T-cell (primary cell): Measurements from ENCODE around the gene COX7A2. TPM values are rescaled to one million over a fixed set of nuclear protein-coding genes. Genes with fewer than 3 reads are reported as not detected.

Experiments used
- ATAC-seq, 4 experiments: fragments of 200-7000 bp in 3 of 4; fragments of 150-1000 bp in 1 of 4; cut with Tn5 transposase; replicated peaks in 1 of 4; 1 replicate in 3 of 4; 2 replicates in 1 of 4; pipeline ENCODE4 v1.10.0; 2021; ENCODE audit warnings: moderate library complexity in 3 of 4, mild to moderate bottlenecking in 2 of 4, moderate number of reproducible peaks in 1 of 4
- CTCF ChIA-PET, 2 donors: fragments of 300-600 bp; sonication (Branson Sonifier 250); formaldehyde crosslinking; loops; one replicate each; lab custom pipeline; 2022; ENCODE audit warnings: antibody characterized with exemption in 2 of 2; lab: Charles Lee
- POLR2A ChIA-PET, 2 donors: fragments of 300-600 bp; sonication (Branson Sonifier 250); formaldehyde crosslinking; loops; one replicate each; lab custom pipeline; 2022; ENCODE audit warnings: antibody characterized with exemption in 2 of 2; lab: Charles Lee
- DNase-seq, 35 experiments: peaks; one replicate each; pipeline versions ENCODE4 v3.0.0 to v3.0.0-alpha.2; 2013 to 2023
- H3K27ac ChIP-seq: one replicate; pipeline ENCODE4 v1.5.1; 2013; ENCODE audit warnings: low read length
- H3K27me3 ChIP-seq, 2 experiments: replicated peaks in 1 of 2; 1 replicate in 1 of 2; 2 replicates in 1 of 2; pipeline versions ENCODE4 v1.6.1 to v1.7.0; 2013; ENCODE audit warnings: low read length in 1 of 2, mixed read lengths in 1 of 2; ENCODE audit not compliant: control insufficient read depth in 2 of 2, insufficient read depth in 2 of 2; ENCODE audit errors: extremely low read depth in 1 of 2
- H3K36me3 ChIP-seq, 2 donors: 1 replicate in 1 of 2; 2 replicates in 1 of 2; pipeline versions ENCODE4 v1.6.1 to v1.7.0; 2013; ENCODE audit warnings: low read length in 1 of 2; ENCODE audit not compliant: control insufficient read depth in 2 of 2, insufficient read depth in 1 of 2; ENCODE audit errors: extremely low read depth in 1 of 2
- H3K4me1 ChIP-seq, 2 experiments: 1 replicate in 1 of 2; 2 replicates in 1 of 2; pipeline versions ENCODE4 v1.6.1 to v1.7.0; 2013; ENCODE audit warnings: low read length in 2 of 2, mixed read lengths in 1 of 2; ENCODE audit not compliant: insufficient read depth in 2 of 2, control insufficient read depth in 1 of 2; ENCODE audit errors: extremely low read depth in 1 of 2
- H3K4me3 ChIP-seq, 2 donors: 1 replicate in 1 of 2; 2 replicates in 1 of 2; pipeline versions ENCODE4 v1.5.1 to v1.7.0; 2013; ENCODE audit warnings: mild to moderate bottlenecking in 2 of 2, low read length in 1 of 2, moderate library complexity in 1 of 2; ENCODE audit not compliant: control insufficient read depth in 1 of 2; ENCODE audit errors: extremely low read depth in 1 of 2
- H3K9me3 ChIP-seq: 2 replicates; pipeline ENCODE4 v1.7.0; 2013
- H3K27ac Mint-ChIP-seq, 2 donors: one replicate each; pipeline ENCODE4 v1.8.0; 2020 to 2021; ENCODE audit warnings: mild to moderate bottlenecking in 2 of 2, mixed read lengths in 2 of 2
- H3K27me3 Mint-ChIP-seq, 2 donors: one replicate each; pipeline ENCODE4 v1.8.0; 2021 to 2022; ENCODE audit warnings: mixed read lengths in 2 of 2
- H3K36me3 Mint-ChIP-seq: one replicate; pipeline ENCODE4 v1.8.0; 2021; ENCODE audit warnings: mixed read lengths
- H3K4me1 Mint-ChIP-seq, 3 donors: one replicate each; pipeline ENCODE4 v1.8.0; 2020 to 2022; ENCODE audit warnings: mixed read lengths in 3 of 3, mild to moderate bottlenecking in 1 of 3
- H3K4me3 Mint-ChIP-seq, 3 donors: one replicate each; pipeline ENCODE4 v1.8.0; 2020 to 2022; ENCODE audit warnings: mild to moderate bottlenecking in 3 of 3, mixed read lengths in 3 of 3, moderate library complexity in 3 of 3
- H3K9me3 Mint-ChIP-seq, 3 donors: one replicate each; pipeline ENCODE4 v1.8.0; 2020 to 2022; ENCODE audit warnings: mixed read lengths in 3 of 3
- WGBS: methylation state at CpG from one replicate; pipeline ENCODE4 v1.1.5; 2013; ENCODE audit warnings: missing lambda C conversion rate; ENCODE audit not compliant: insufficient coverage; 5-methylcytosine and 5-hydroxymethylcytosine counted together
- total RNA-seq, 35 experiments: library from RNA in 6 of 35; stranded (reverse) in 6 of 35; fragments of 120-200 nt in 1 of 35; gene quantifications; one replicate each; pipeline versions ENCODE4 v1.2.1 to v1.2.4 and lab custom pipeline; 2013 to 2026

COX7A2 gene
- total RNA-seq, 5 donors from 2014 or later (not counting 1 experiment from before 2014, with no cell fraction given) = 195 to 213 (median 198) TPM

DNA sequence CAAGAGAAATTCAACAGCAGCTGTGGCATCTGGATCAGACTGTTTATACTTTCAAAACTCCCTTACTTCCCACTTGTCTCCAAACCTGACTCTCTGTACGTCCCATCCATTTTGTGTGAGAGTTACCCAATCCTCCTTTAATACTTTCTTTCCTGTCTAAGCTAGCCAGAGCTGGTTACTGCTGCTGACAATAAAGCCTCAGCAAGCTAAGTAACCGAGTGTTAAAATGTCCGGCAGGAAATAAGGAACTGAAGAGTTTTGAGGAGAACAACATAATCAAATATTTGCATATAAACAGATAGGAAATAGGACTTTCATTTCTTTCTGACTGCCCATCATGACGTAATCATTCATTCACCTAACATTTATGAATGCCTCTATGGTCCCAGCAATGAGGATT, 29.4 kb upstream of the COX7A2 start:
- H3K27ac Mint-ChIP-seq = no peak overlapping the region

DNA sequence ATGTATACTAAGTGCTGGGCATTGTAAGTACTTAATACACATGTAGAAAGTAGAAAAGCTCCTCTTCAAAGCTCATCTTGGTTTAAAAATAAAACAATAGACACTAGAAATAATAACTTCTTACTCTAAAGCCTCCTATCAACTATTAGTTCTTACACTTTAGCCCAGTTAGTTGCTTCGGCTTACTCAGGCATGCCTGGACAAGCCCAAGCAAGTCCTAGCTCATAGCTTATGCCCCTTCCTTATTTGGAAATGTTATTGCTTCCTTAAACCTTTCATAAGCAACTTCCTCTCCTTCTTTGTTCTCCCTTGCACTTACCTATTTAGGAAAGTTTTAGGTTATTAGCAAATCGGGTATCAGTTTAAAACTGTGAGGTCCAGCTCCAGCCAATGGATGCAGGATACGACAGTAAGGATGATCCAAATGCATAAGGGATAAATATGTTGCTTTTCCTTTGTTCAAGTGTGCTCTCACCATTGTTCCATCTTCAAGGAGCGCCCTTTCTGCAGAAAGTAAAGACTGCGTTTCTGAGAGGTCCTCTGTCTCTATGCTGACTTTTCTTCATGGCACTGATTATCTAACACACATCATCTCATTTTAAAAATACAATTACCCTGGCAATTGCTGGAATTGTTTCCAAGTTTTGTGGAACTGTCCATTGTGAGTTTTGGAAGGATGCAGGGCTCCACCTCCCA, 28.7 kb upstream of the COX7A2 start:
- Histone ChIP-seq H3K9me3 (no peaks in the 10 kb centered on the region), H3K36me3 (peaks cover 0 to 16% of the 10 kb centered on the region in 2 donors), H3K4me3 (no peak overlapping the region), H3K27ac (no peak overlapping the region), H3K27me3 (no peaks in the 10 kb centered on the region), H3K4me1 (peaks cover 0 to 5% of the 10 kb centered on the region in 2 experiments)
- no peak overlapping the region for H3K4me3 Mint-ChIP-seq
- POLR2A ChIA-PET = no interaction called here
- DNase-seq = no peak
- 100% methylated on average over 2 of the region's 5 CpGs for WGBS
- no peaks in the 10 kb centered on the region for H3K9me3 Mint-ChIP-seq
- peak overlapping the region; percentile 53 to 80 for H3K27ac Mint-ChIP-seq
- H3K36me3 Mint-ChIP-seq = peaks cover 47% of the 10 kb centered on the region
- no peak for ATAC-seq
- peaks cover 64 to 85% (median 78%) of the 10 kb centered on the region in 3 donors for H3K4me1 Mint-ChIP-seq
- no peaks in the 10 kb centered on the region for H3K27me3 Mint-ChIP-seq
- CTCF ChIA-PET = interaction anchor here (0.6 to 2.3 kb wide), 5 partner anchors 11 to 303 kb away, joined by 3 to 10 read pairs (median 6); partner anchors contain the start of gene TMEM30A (in 1 of the 2)

More for the DNA sequence above, 29.4 kb upstream of the COX7A2 start:
- Mint-ChIP-seq H3K9me3 (no peaks in the 10 kb centered on the region), H3K36me3 (peaks cover 47% of the 10 kb centered on the region), H3K4me3 (no peak overlapping the region), H3K27me3 (no peaks in the 10 kb centered on the region), H3K4me1 (peaks cover 64 to 79% (median 75%) of the 10 kb centered on the region in 3 donors)
- H3K27ac ChIP-seq = no peak overlapping the region
- ATAC-seq (no peak), DNase-seq (no peak)
- H3K4me1 ChIP-seq = peaks cover 0 to 9% of the 10 kb centered on the region in 2 experiments
- ChIA-PET POLR2A (interaction anchor here in 1 of 2 donors (0.6 kb wide), 1 partner anchor 282 kb away, joined by 3 read pairs; no protein-coding TSS in a partner anchor), CTCF (interaction anchor here (0.5 to 2.3 kb wide), 6 partner anchors 12 to 290 kb away, joined by 3 to 6 read pairs (median 3); partner anchors contain the start of gene TMEM30A (in 1 of the 2))
- WGBS = 100% methylated on average over 1 of the region's 4 CpGs
- peaks cover 0 to 16% of the 10 kb centered on the region in 2 donors for H3K36me3 ChIP-seq
- H3K4me3 ChIP-seq = no peak overlapping the region
- H3K9me3 ChIP-seq = no peaks in the 10 kb centered on the region
- no peaks in the 10 kb centered on the region for H3K27me3 ChIP-seq

DNA sequence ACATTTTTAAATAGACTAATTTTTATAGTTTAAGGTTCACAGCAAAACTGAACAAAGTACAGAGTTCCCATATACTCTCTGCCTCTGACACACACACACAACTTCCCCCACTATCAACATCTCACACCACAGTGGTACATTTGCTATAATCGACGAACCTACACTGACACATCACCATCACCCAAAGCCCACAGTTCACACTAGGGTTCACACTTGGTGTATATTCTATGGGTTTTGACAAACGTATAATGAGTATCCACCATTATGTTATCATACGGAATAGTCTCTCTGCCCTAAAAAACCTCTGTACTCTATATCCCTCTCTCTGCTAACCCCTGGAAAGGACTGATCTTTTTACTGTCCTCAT, 25.4 kb upstream of the COX7A2 start:
- no peak for ATAC-seq
- Mint-ChIP-seq H3K9me3 (no peaks in the 10 kb centered on the region), H3K4me3 (no peak overlapping the region), H3K4me1 (peaks cover 32 to 63% (median 55%) of the 10 kb centered on the region in 3 donors), H3K27me3 (no peaks in the 10 kb centered on the region), H3K36me3 (peaks cover 30% of the 10 kb centered on the region), H3K27ac (peak overlapping the region; percentile 0)
- WGBS = 77% methylated on average over 4 of the region's 4 CpGs
- Histone ChIP-seq H3K4me1 (no peaks in the 10 kb centered on the region), H3K4me3 (no peak overlapping the region), H3K36me3 (peaks cover 0 to 12% of the 10 kb centered on the region in 2 donors), H3K27ac (no peak overlapping the region), H3K9me3 (no peaks in the 10 kb centered on the region), H3K27me3 (no peaks in the 10 kb centered on the region)
- ChIA-PET CTCF (interaction anchor here in 1 of 2 donors (1.3 to 4.3 kb wide), 3 partner anchors 10 to 25 kb away, joined by 5 to 40 read pairs (median 20); partner anchors contain the start of genes COX7A2 and TMEM30A), POLR2A (no interaction called here)
- no peak for DNase-seq

DNA sequence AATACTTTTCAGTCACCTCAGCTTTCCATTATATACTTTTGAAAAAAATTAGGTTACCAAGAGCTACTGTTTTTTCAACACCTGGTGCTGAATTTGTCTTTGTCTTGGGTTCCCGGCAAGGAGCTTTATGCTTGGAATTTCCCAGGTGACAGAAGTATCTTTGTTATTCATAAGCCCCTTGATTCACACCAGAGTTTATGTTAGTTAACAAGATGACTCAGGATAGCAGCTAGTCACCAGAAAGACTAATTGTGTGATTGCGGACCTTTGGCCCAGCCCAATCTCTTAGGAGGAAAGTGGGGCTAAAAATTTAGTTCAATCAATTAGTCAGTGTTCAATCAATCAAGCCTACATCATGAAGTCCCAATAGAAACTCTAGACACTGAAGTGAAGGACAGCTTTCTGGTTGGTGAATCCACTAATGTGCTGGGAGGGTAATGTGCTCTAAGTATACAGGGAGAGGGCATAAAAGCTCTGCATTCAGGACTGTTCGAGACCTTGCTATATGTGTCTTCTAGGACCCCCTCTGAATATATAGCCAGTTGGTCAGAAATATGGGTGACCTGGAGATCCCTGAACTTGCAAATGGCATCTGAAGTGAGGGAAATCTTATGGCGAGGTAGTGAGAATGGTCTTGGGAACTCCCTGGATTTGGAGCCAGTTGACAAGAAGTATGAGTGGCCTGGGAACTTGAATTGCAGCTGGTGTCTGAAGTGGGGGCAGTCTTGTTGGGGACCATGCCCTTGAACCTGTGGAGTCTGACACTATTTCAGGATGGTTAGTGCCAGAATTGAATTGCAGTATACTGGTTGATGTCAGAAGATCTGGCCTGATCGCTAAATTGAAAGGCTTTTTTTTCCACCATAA, 24.8 kb upstream of the COX7A2 start:
- ATAC-seq (no peak), DNase-seq (no peak)
- H3K27ac Mint-ChIP-seq = peak overlapping the region; percentile 0 to 76

DNA sequence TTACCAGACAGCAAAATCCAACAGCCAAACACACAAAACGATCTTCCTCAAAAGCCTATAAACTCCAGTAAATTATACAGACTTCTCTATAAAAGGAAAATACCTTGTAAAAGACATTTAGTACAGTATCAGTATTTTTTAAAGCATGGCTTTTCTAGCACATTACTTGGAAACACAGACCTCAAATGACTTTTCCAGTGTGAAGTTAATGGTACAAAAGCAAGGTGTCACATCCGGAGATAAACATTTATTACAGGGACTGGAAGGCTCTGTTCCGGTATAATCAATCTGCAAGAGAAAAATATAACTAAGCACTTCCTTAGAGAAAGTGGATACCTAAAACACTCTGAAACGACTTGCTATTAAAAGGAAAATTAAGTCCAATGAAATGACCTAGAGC, 23.9 kb upstream of the COX7A2 start:
- POLR2A ChIA-PET = interaction anchor here in 1 of 2 donors (0.6 to 1.6 kb wide), 3 partner anchors 18 to 1667 kb away, joined by 3 to 9 read pairs (median 4); partner anchors contain the start of gene COX7A2
- Mint-ChIP-seq H3K36me3 (peaks cover 27% of the 10 kb centered on the region), H3K27me3 (no peaks in the 10 kb centered on the region), H3K4me1 (peaks cover 20 to 52% (median 46%) of the 10 kb centered on the region in 3 donors), H3K27ac (peak overlapping the region; percentile 11 to 19), H3K9me3 (no peaks in the 10 kb centered on the region), H3K4me3 (no peak overlapping the region)
- H3K9me3 ChIP-seq = no peaks in the 10 kb centered on the region
- no peaks in the 10 kb centered on the region for H3K27me3 ChIP-seq
- no peak for DNase-seq
- ATAC-seq = no peak
- H3K27ac ChIP-seq = no peak overlapping the region
- no peak overlapping the region for H3K4me3 ChIP-seq
- peaks cover 0 to 17% of the 10 kb centered on the region in 2 donors for H3K36me3 ChIP-seq
- no peaks in the 10 kb centered on the region for H3K4me1 ChIP-seq
- CTCF ChIA-PET = interaction anchor here (0.5 to 4.3 kb wide), 41 partner anchors 8 to 1534 kb away, joined by 3 to 40 read pairs (median 3); partner anchors contain the start of genes COX7A2 (in 2 of the 2) and TMEM30A (in 1 of the 2)
- WGBS = no CpG with 5 or more reads among the region's 4 CpGs

More for the DNA sequence above, 24.8 kb upstream of the COX7A2 start:
- H3K27ac ChIP-seq = no peak overlapping the region
- H3K4me3 Mint-ChIP-seq = no peak overlapping the region
- peaks cover 27% of the 10 kb centered on the region for H3K36me3 Mint-ChIP-seq
- H3K36me3 ChIP-seq = peaks cover 0 to 17% of the 10 kb centered on the region in 2 donors
- WGBS = 80% methylated on average over 3 of the region's 5 CpGs
- peaks cover 27 to 59% (median 51%) of the 10 kb centered on the region in 3 donors for H3K4me1 Mint-ChIP-seq
- H3K27me3 Mint-ChIP-seq = no peaks in the 10 kb centered on the region
- CTCF ChIA-PET = interaction anchor here (0.7 to 4.3 kb wide), 23 partner anchors 11 to 1535 kb away, joined by 3 to 40 read pairs (median 3); partner anchors contain the start of genes COX7A2 (in 2 of the 2) and TMEM30A (in 1 of the 2)
- no peak overlapping the region for H3K4me3 ChIP-seq
- H3K9me3 Mint-ChIP-seq = no peaks in the 10 kb centered on the region
- no peaks in the 10 kb centered on the region for H3K4me1 ChIP-seq
- no peaks in the 10 kb centered on the region for H3K9me3 ChIP-seq
- no peaks in the 10 kb centered on the region for H3K27me3 ChIP-seq
- POLR2A ChIA-PET = interaction anchor here in 1 of 2 donors (1.6 kb wide), 1 partner anchor 17 kb away, joined by 4 read pairs; no protein-coding TSS in a partner anchor
